Mesenchymal stem cell (in vitro differentiated cells and primary cell): ENCODE results near the gene LDB2.

Experiments
- DNase-seq: peaks from one replicate; pipeline ENCODE4 v3.0.0-alpha.2; 2013
- H2AFZ ChIP-seq: one replicate; pipeline ENCODE4 v1.6.1; 2013; ENCODE audit warnings: low read depth, mild to moderate bottlenecking, control low read depth, inconsistent platforms, low read length, moderate library complexity
- H2AK5ac ChIP-seq: 2 replicates; pipeline ENCODE4 v1.6.1; 2013; ENCODE audit warnings: low read length, moderate library complexity, mild to moderate bottlenecking, inconsistent platforms; ENCODE audit not compliant: severe bottlenecking
- H2BK120ac ChIP-seq: one replicate; pipeline ENCODE4 v1.6.1; 2013; ENCODE audit warnings: low read depth, mild to moderate bottlenecking, inconsistent platforms, low read length, moderate library complexity
- H2BK12ac ChIP-seq, 2 experiments: one replicate each; pipeline ENCODE4 v1.6.1; 2013; ENCODE audit warnings: inconsistent platforms in 2 of 2, low read length in 2 of 2, mild to moderate bottlenecking in 2 of 2, moderate library complexity in 2 of 2, control low read depth in 1 of 2
- H2BK15ac ChIP-seq: one replicate; pipeline ENCODE4 v1.6.1; 2013; ENCODE audit warnings: mild to moderate bottlenecking, low read depth, inconsistent platforms; ENCODE audit not compliant: poor library complexity, severe bottlenecking
- H2BK5ac ChIP-seq: 2 replicates; pipeline ENCODE4 v1.6.1; 2013; ENCODE audit warnings: low read depth, mild to moderate bottlenecking, low read length, control low read depth, inconsistent platforms; ENCODE audit not compliant: poor library complexity, severe bottlenecking
- H3K14ac ChIP-seq, 2 experiments: one replicate each; pipeline ENCODE4 v1.6.1; 2013; ENCODE audit warnings: inconsistent platforms in 2 of 2, low read length in 2 of 2, control low read depth in 1 of 2, mild to moderate bottlenecking in 1 of 2, moderate library complexity in 1 of 2
- H3K18ac ChIP-seq, 2 experiments: one replicate each; pipeline ENCODE4 v1.6.1; 2013; ENCODE audit warnings: inconsistent platforms in 2 of 2, low read length in 2 of 2, control low read depth in 1 of 2, low read depth in 1 of 2, mild to moderate bottlenecking in 1 of 2
- H3K23ac ChIP-seq, 2 experiments: one replicate each; pipeline ENCODE4 v1.6.1; 2013; ENCODE audit warnings: inconsistent platforms in 2 of 2, low read length in 2 of 2, mild to moderate bottlenecking in 2 of 2, moderate library complexity in 2 of 2, control low read depth in 1 of 2
- H3K27ac ChIP-seq: 2 replicates; pipeline ENCODE4 v1.5.1; 2013; ENCODE audit warnings: mild to moderate bottlenecking, moderate library complexity, low read length, control low read depth, inconsistent platforms; ENCODE audit not compliant: poor library complexity, severe bottlenecking
- H3K27me3 ChIP-seq, 2 experiments: 2 replicates each; pipeline versions ENCODE4 v1.6.1 to v1.7.0; 2013; ENCODE audit warnings: low read length in 2 of 2, mild to moderate bottlenecking in 2 of 2, moderate library complexity in 2 of 2, control low read depth in 1 of 2, inconsistent platforms in 1 of 2; ENCODE audit not compliant: control insufficient read depth in 1 of 2, insufficient read depth in 1 of 2
- H3K36me3 ChIP-seq, 2 experiments: 2 replicates each; pipeline versions ENCODE4 v1.6.1 to v1.7.0; 2013; ENCODE audit warnings: low read length in 2 of 2, control low read depth in 1 of 2, inconsistent platforms in 1 of 2, low read depth in 1 of 2, mild to moderate bottlenecking in 1 of 2; ENCODE audit not compliant: insufficient read depth in 2 of 2, control insufficient read depth in 1 of 2
- H3K4ac ChIP-seq, 2 experiments: one replicate each; pipeline ENCODE4 v1.6.1; 2013; ENCODE audit warnings: inconsistent platforms in 2 of 2, low read length in 2 of 2, mild to moderate bottlenecking in 2 of 2, moderate library complexity in 2 of 2, control low read depth in 1 of 2, low read depth in 1 of 2
- H3K4me1 ChIP-seq: 2 replicates; pipeline ENCODE4 v1.6.1; 2013; ENCODE audit warnings: low read depth, low read length, control low read depth; ENCODE audit not compliant: control insufficient read depth, insufficient read depth
- H3K4me2 ChIP-seq: 2 replicates; pipeline ENCODE4 v1.6.1; 2013; ENCODE audit warnings: low read length, mild to moderate bottlenecking, inconsistent platforms; ENCODE audit not compliant: poor library complexity, severe bottlenecking
- H3K4me3 ChIP-seq, 2 experiments: 2 replicates each; pipeline versions ENCODE4 v1.5.1 to v1.7.0; 2013; ENCODE audit warnings: low read length in 2 of 2, mild to moderate bottlenecking in 2 of 2, control low read depth in 1 of 2, low read depth in 1 of 2; ENCODE audit not compliant: insufficient read depth in 1 of 2
- H3K79me1 ChIP-seq: replicated peaks from 2 replicates; pipeline ENCODE4 v1.6.1; 2013; ENCODE audit warnings: mild to moderate bottlenecking, control low read depth, low read length, inconsistent platforms; ENCODE audit not compliant: poor library complexity, severe bottlenecking
- H3K9ac ChIP-seq: 2 replicates; pipeline ENCODE4 v1.7.0; 2013; ENCODE audit warnings: mild to moderate bottlenecking, low read length, moderate library complexity
- H3K9me3 ChIP-seq: 2 replicates; pipeline ENCODE4 v1.7.0; 2013; ENCODE audit warnings: mild to moderate bottlenecking, low read length; ENCODE audit not compliant: control insufficient read depth
- H4K8ac ChIP-seq: one replicate; pipeline ENCODE4 v1.6.1; 2013; ENCODE audit warnings: inconsistent platforms, mild to moderate bottlenecking, low read length, moderate library complexity
- H4K91ac ChIP-seq: one replicate; pipeline ENCODE4 v1.6.1; 2013; ENCODE audit warnings: mild to moderate bottlenecking, low read length, inconsistent platforms
- WGBS: methylation state at CpG from one replicate; pipeline ENCODE4 v1.1.7; 2013; ENCODE audit warnings: mixed read lengths; 5-methylcytosine and 5-hydroxymethylcytosine counted together

Gene LDB2

GRCh38 chr4:16865897-16866283 is 32.6 kb downstream of the LDB2 start:
- H2BK15ac ChIP-seq: no peak overlapping the region
- no peak overlapping the region for H4K8ac ChIP-seq
- H3K4ac ChIP-seq: no peak overlapping the region
- no peaks in the 10 kb centered on the region for H3K4me1 ChIP-seq
- H3K4me2 ChIP-seq: no peak overlapping the region
- no peak overlapping the region for H2BK120ac ChIP-seq
- no peak overlapping the region for H2BK5ac ChIP-seq
- H3K36me3 ChIP-seq: peaks cover 0 to 18% of the 10 kb centered on the region in 2 experiments
- H2AFZ ChIP-seq: no peak overlapping the region
- WGBS: 79% methylated on average over 1 of the region's 4 CpGs
- H3K23ac ChIP-seq: no peak overlapping the region
- no peaks in the 10 kb centered on the region for H3K27me3 ChIP-seq
- no peak overlapping the region for H3K9ac ChIP-seq
- H3K9me3 ChIP-seq: no peaks in the 10 kb centered on the region
- H3K27ac ChIP-seq: no peak overlapping the region
- H3K4me3 ChIP-seq: no peak overlapping the region
- no peak overlapping the region for H3K14ac ChIP-seq
- no peak overlapping the region for H2BK12ac ChIP-seq
- H2AK5ac ChIP-seq: no peak overlapping the region
- no peak overlapping the region for H4K91ac ChIP-seq
- H3K79me1 ChIP-seq: no peaks in the 10 kb centered on the region
- no peak overlapping the region for H3K18ac ChIP-seq
- no peak for DNase-seq

- no peaks in the 10 kb centered on the region for H3K9me3 ChIP-seq
- H3K4ac ChIP-seq: no peak overlapping the region
- no peak for DNase-seq
- H2BK12ac ChIP-seq: no peak overlapping the region
- H4K8ac ChIP-seq: no peak overlapping the region
- no peak overlapping the region for H3K27ac ChIP-seq
- H3K27me3 ChIP-seq: no peaks in the 10 kb centered on the region
- H2AK5ac ChIP-seq: no peak overlapping the region
- H3K79me1 ChIP-seq: no peaks in the 10 kb centered on the region
- H2BK5ac ChIP-seq: no peak overlapping the region
- H4K91ac ChIP-seq: no peak overlapping the region
- no peak overlapping the region for H3K9ac ChIP-seq
- H3K14ac ChIP-seq: no peak overlapping the region
- peaks cover 0 to 18% of the 10 kb centered on the region in 2 experiments for H3K36me3 ChIP-seq
- H3K4me2 ChIP-seq: no peak overlapping the region
- no peak overlapping the region for H3K18ac ChIP-seq
- no peak overlapping the region for H2BK15ac ChIP-seq
- H2BK120ac ChIP-seq: no peak overlapping the region
- H2AFZ ChIP-seq: no peak overlapping the region
- H3K23ac ChIP-seq: no peak overlapping the region
- WGBS: 95% methylated on average over 7 of the region's 7 CpGs
- no peak overlapping the region for H3K4me3 ChIP-seq
- H3K4me1 ChIP-seq: no peaks in the 10 kb centered on the region
Measured at GRCh38 chr4:16865209-16865896, 33.1 kb downstream of the LDB2 start.

GRCh38 chr4:16864199-16864598 is 34.2 kb downstream of the LDB2 start:
- no peak overlapping the region for H3K4me3 ChIP-seq
- no peak overlapping the region for H3K4ac ChIP-seq
- no peak overlapping the region for H2BK120ac ChIP-seq
- no peak overlapping the region for H3K9ac ChIP-seq
- no peak overlapping the region for H2AK5ac ChIP-seq
- no peak overlapping the region for H2BK15ac ChIP-seq
- WGBS: no CpG with 5 or more reads among the region's 2 CpGs
- no peaks in the 10 kb centered on the region for H3K79me1 ChIP-seq
- H3K14ac ChIP-seq: no peak overlapping the region
- no peak overlapping the region for H2BK5ac ChIP-seq
- no peak overlapping the region for H3K23ac ChIP-seq
- no peak overlapping the region for H3K4me2 ChIP-seq
- no peak overlapping the region for H3K18ac ChIP-seq
- H3K27ac ChIP-seq: no peak overlapping the region
- H2AFZ ChIP-seq: no peak overlapping the region
- no peak overlapping the region for H2BK12ac ChIP-seq
- no peaks in the 10 kb centered on the region for H3K9me3 ChIP-seq
- no peak overlapping the region for H4K8ac ChIP-seq
- H3K27me3 ChIP-seq: no peaks in the 10 kb centered on the region
- H3K36me3 ChIP-seq: peaks cover 0 to 10% of the 10 kb centered on the region in 2 experiments
- no peak for DNase-seq
- H3K4me1 ChIP-seq: no peaks in the 10 kb centered on the region
- H4K91ac ChIP-seq: no peak overlapping the region

GRCh38 chr4:16862697-16863096 is 35.7 kb downstream of the LDB2 start:
- no peaks in the 10 kb centered on the region for H3K4me1 ChIP-seq
- H3K23ac ChIP-seq: no peak overlapping the region
- no peak overlapping the region for H3K4ac ChIP-seq
- no peak overlapping the region for H3K4me3 ChIP-seq
- H3K9ac ChIP-seq: no peak overlapping the region
- no peak overlapping the region for H3K14ac ChIP-seq
- H2BK5ac ChIP-seq: no peak overlapping the region
- H3K9me3 ChIP-seq: no peaks in the 10 kb centered on the region
- no peak overlapping the region for H2BK12ac ChIP-seq
- H3K36me3 ChIP-seq: peaks cover 0 to 3% of the 10 kb centered on the region in 2 experiments
- H2AFZ ChIP-seq: no peak overlapping the region
- H3K79me1 ChIP-seq: no peaks in the 10 kb centered on the region
- peak overlapping the region; percentile 49 for H4K8ac ChIP-seq
- peak; percentile 15 for DNase-seq
- H2AK5ac ChIP-seq: no peak overlapping the region
- H4K91ac ChIP-seq: no peak overlapping the region
- no peak overlapping the region for H2BK120ac ChIP-seq
- no peak overlapping the region for H3K27ac ChIP-seq
- no peaks in the 10 kb centered on the region for H3K27me3 ChIP-seq
- 79% methylated on average over 11 of the region's 11 CpGs for WGBS
- H2BK15ac ChIP-seq: no peak overlapping the region
- no peak overlapping the region for H3K18ac ChIP-seq
- H3K4me2 ChIP-seq: no peak overlapping the region
